ENCODE results near the gene SLC25A34.

The SLC25A34 gene

GRCh38 chr1:15733218-15733725 is 2.8 kb upstream of the SLC25A34 start:
- DNase-seq (ENCODE audit: low spot score) (no peak), FAIRE-seq (no peak)

- DNase-seq (ENCODE audit: low spot score) (no peak), FAIRE-seq (no peak)
These were observed 2.3 kb upstream of the SLC25A34 start for GRCh38 chr1:15733726-15734226.

GRCh38 chr1:15734296-15734695 is 1.8 kb upstream of the SLC25A34 start:
- DNase-seq (ENCODE audit: low spot score) (no peak), FAIRE-seq (no peak)

GRCh38 chr1:15734901-15735300 is 1.2 kb upstream of the SLC25A34 start:
- DNase-seq (ENCODE audit: low spot score) (no peak), FAIRE-seq (no peak)

- FAIRE-seq (no peak), DNase-seq (ENCODE audit: low spot score) (no peak)
These were observed 587 bp upstream of the SLC25A34 start for GRCh38 chr1:15735304-15736037.

- FAIRE-seq, result no peak
- DNase-seq (ENCODE audit: low spot score), result no peak
These were observed 819 bp downstream of the SLC25A34 start for GRCh38 chr1:15736892-15737261.

GRCh38 chr1:15737324-15738319 is 1.6 kb downstream of the SLC25A34 start:
- FAIRE-seq (no peak), DNase-seq (ENCODE audit: low spot score) (no peak)

GRCh38 chr1:15738416-15739113 is 2.5 kb downstream of the SLC25A34 start:
- DNase-seq (ENCODE audit: low spot score) (no peak), FAIRE-seq (no peak)

- DNase-seq (ENCODE audit: low spot score), result no peak
- no peak for FAIRE-seq
These were observed 3.2 kb downstream of the SLC25A34 start for GRCh38 chr1:15739259-15739658.

GRCh38 chr1:15739745-15740144 is 3.7 kb downstream of the SLC25A34 start:
- FAIRE-seq, result no peak

GRCh38 chr1:15740924-15741850 is 5.1 kb downstream of the SLC25A34 start:
- no peak for FAIRE-seq
- peak; percentile 69 for DNase-seq (ENCODE audit: low spot score)

More at GRCh38 chr1:15739745-15740144, 3.7 kb downstream of the SLC25A34 start:
- DNase-seq (ENCODE audit: low spot score), result no peak

GRCh38 chr1:15742339-15742801 is 6.3 kb downstream of the SLC25A34 start, which contains the start of gene TMEM82:
TMEM82 (plus strand) TSS chr1:15742499; CDS start chr1:15742560, 61 bp downstream.
- DNase-seq (ENCODE audit: low spot score) (no peak), FAIRE-seq (no peak)

GRCh38 chr1:15744122-15744679 is 8.1 kb downstream of the SLC25A34 start:
- FAIRE-seq, result no peak

GRCh38 chr1:15747378-15747777 is 11.3 kb downstream of the SLC25A34 start:
- FAIRE-seq (no peak), DNase-seq (ENCODE audit: low spot score) (no peak)

More at GRCh38 chr1:15744122-15744679, 8.1 kb downstream of the SLC25A34 start:
- DNase-seq (ENCODE audit: low spot score), result no peak

GRCh38 chr1:15748264-15748663 is 12.2 kb downstream of the SLC25A34 start:
- FAIRE-seq, result no peak
- DNase-seq (ENCODE audit: low spot score), result no peak

GRCh38 chr1:15748690-15749398 is 12.8 kb downstream of the SLC25A34 start:
- FAIRE-seq, result no peak

GRCh38 chr1:15749399-15750291 is 13.6 kb downstream of the SLC25A34 start:
- FAIRE-seq (no peak), DNase-seq (ENCODE audit: low spot score) (no peak)

More at GRCh38 chr1:15748690-15749398, 12.8 kb downstream of the SLC25A34 start:
- no peak for DNase-seq (ENCODE audit: low spot score)

- no peak for DNase-seq (ENCODE audit: low spot score)
- no peak for FAIRE-seq
These were observed 14.9 kb downstream of the SLC25A34 start for GRCh38 chr1:15750924-15751323.
